Right lobe of liver (tissue), 6 donors: Measurements from ENCODE around the gene ITPKB. TPM values are rescaled to one million over a fixed set of nuclear protein-coding genes. Genes with fewer than 3 reads are reported as not detected.

Source experiments
- ATAC-seq, 4 donors: fragments of 200-7000 bp; cut with Tn5 transposase; one replicate each; pipeline ENCODE4 v1.9.1; 2020; ENCODE audit warnings: mild to moderate bottlenecking in 4 of 4, moderate library complexity in 4 of 4
- DNase-seq, 3 donors: peaks; one replicate each; pipeline ENCODE4 v3.0.0-alpha.2; 2020
- H3K27ac ChIP-seq, 3 donors: fragments of 200-600 bp; one replicate each; pipeline ENCODE4 v1.8.0; 2022
- H3K27me3 ChIP-seq, 2 donors: fragments of 200-600 bp; one replicate each; pipeline ENCODE4 v1.8.0; 2022
- H3K36me3 ChIP-seq, 4 donors: fragments of 200-600 bp; sonication (generic) in 1 of 4; one replicate each; pipeline versions ENCODE4 v1.5.1 to v1.8.0; 2017 to 2022; ENCODE audit warnings: control low read depth in 1 of 4
- H3K4me1 ChIP-seq, 4 donors: fragments of 200-600 bp; sonication (generic) in 1 of 4; one replicate each; pipeline versions ENCODE4 v1.5.1 to v1.8.0; 2017 to 2022; ENCODE audit warnings: control low read depth in 1 of 4
- H3K4me3 ChIP-seq, 3 donors: fragments of 200-600 bp; one replicate each; pipeline ENCODE4 v1.8.0; 2022
- H3K9me3 ChIP-seq, 4 donors: fragments of 200-600 bp; sonication (generic) in 1 of 4; one replicate each; pipeline versions ENCODE4 v1.5.1 to v1.8.0; 2017 to 2022; ENCODE audit warnings: control low read depth in 1 of 4
- CTCF ChIP-seq, 4 donors: fragments of 200-600 bp in 3 of 4; fragments of 450-650 bp in 1 of 4; IDR thresholded peaks; one replicate each; pipeline versions ENCODE4 v1.5.1 to v1.8.0; 2016 to 2022; ENCODE audit warnings: antibody characterized with exemption in 4 of 4, mild to moderate bottlenecking in 2 of 4
- POLR2A ChIP-seq: fragments of 450-650 bp; IDR thresholded peaks from one replicate; pipeline ENCODE4 v1.6.1; 2017; ENCODE audit warnings: antibody characterized with exemption, mild to moderate bottlenecking
- WGBS: methylation state at CpG from one replicate; pipeline ENCODE4 v1.1.6; 2018; ENCODE audit warnings: low coverage, low lambda C conversion rate; ENCODE audit not compliant: insufficient coverage; ENCODE audit errors: missing lambda C conversion rate; 5-methylcytosine and 5-hydroxymethylcytosine counted together
- intact Hi-C, 2 donors: fragments of 100-400 bp; cut with DNase I; formaldehyde crosslinking; loops; one replicate each; pipeline versions ENCODE4 v1.11.2 to v1.14.1; 2022
- total RNA-seq, 6 experiments: library from RNA; depleted of rRNA in 2 of 6; stranded (reverse); fragments of >200 nt in 2 of 6; fragmentation: NEBNext Ultra II Directional in 3 of 6; extraction: Animal tissue kit (Norgen Biotek cat#: 25700) in 3 of 6; gene quantifications; one replicate each; pipeline versions ENCODE4 v1.1.0 to v1.2.4, GENCODE V29; 2016 to 2023
- donor health status: DM: no; HTN: yes; CAD: no.
- donor health status: DM: no; HTN: no; CAD: no.
- donor health status: DM: no; HTN: no; CAD: no.
- donor health status: DM: no; HTN: yes; CAD: no.
- donor health status: DM: no; HTN: yes; CAD: no.

The ITPKB gene
- total RNA-seq, 6 experiments from 2014 or later = 2.1 to 4.1 (median 3.4) TPM

GRCh38 chr1:226611301-226611700, 127.8 kb downstream of the ITPKB start:
- intact Hi-C loops = no loop called here
- WGBS = 50% methylated on average over 4 of the region's 8 CpGs
- no peaks in the 10 kb centered on the region for H3K36me3 ChIP-seq
- no peak for TF ChIP-seq POLR2A
- no peak for TF ChIP-seq CTCF (IDR thresholded peaks at IDR 0.05)
- H3K4me1 ChIP-seq = no peaks in the 10 kb centered on the region
- no peak overlapping the region for H3K4me3 ChIP-seq
- DNase-seq (no peak), ATAC-seq (no peak)
- no peak overlapping the region for H3K27ac ChIP-seq
- H3K9me3 ChIP-seq = no peaks in the 10 kb centered on the region
- H3K27me3 ChIP-seq = no peaks in the 10 kb centered on the region

- WGBS = 53% methylated on average over 2 of the region's 7 CpGs
- Histone ChIP-seq H3K27me3 (no peaks in the 10 kb centered on the region), H3K4me3 (no peak overlapping the region), H3K27ac (no peak overlapping the region), H3K9me3 (no peaks in the 10 kb centered on the region), H3K36me3 (no peaks in the 10 kb centered on the region), H3K4me1 (no peaks in the 10 kb centered on the region)
- DNase-seq (no peak), ATAC-seq (no peak)
- intact Hi-C loops = no loop called here
- TF ChIP-seq POLR2A (no peak), CTCF (IDR thresholded peaks at IDR 0.05) (no peak)
Observed at GRCh38 chr1:226610671-226611070, 128.4 kb downstream of the ITPKB start.

- ATAC-seq = no peak
Observed at GRCh38 chr1:226609836-226610455, 129.1 kb downstream of the ITPKB start.

GRCh38 chr1:226608699-226609505, 130.2 kb downstream of the ITPKB start:
- no peak overlapping the region for H3K27ac ChIP-seq
- 65% methylated on average over 10 of the region's 18 CpGs for WGBS
- intact Hi-C loops = loop anchor here (10.0 kb wide), 1 partner anchor 184 kb away; no protein-coding TSS in a partner anchor
- H3K9me3 ChIP-seq = no peaks in the 10 kb centered on the region
- DNase-seq (peak; percentile 63 to 68 (median 65)), ATAC-seq (peak; percentile 77 to 91 (median 84))
- H3K4me3 ChIP-seq = no peak overlapping the region
- H3K36me3 ChIP-seq = no peaks in the 10 kb centered on the region
- H3K27me3 ChIP-seq = no peaks in the 10 kb centered on the region
- peak; percentile 60 to 90 (median 85) for TF ChIP-seq CTCF (IDR thresholded peaks at IDR 0.05)
- no peak for TF ChIP-seq POLR2A
- H3K4me1 ChIP-seq = no peaks in the 10 kb centered on the region

More at GRCh38 chr1:226609836-226610455, 129.1 kb downstream of the ITPKB start:
- DNase-seq = no peak
- TF ChIP-seq POLR2A (no peak), CTCF (IDR thresholded peaks at IDR 0.05) (no peak)
- Histone ChIP-seq H3K27me3 (no peaks in the 10 kb centered on the region), H3K27ac (no peak overlapping the region), H3K4me3 (no peak overlapping the region), H3K9me3 (no peaks in the 10 kb centered on the region), H3K36me3 (no peaks in the 10 kb centered on the region), H3K4me1 (no peaks in the 10 kb centered on the region)
- intact Hi-C loops = loop anchor here (10.0 kb wide), 1 partner anchor 185 kb away; no protein-coding TSS in a partner anchor
- 76% methylated on average over 3 of the region's 11 CpGs for WGBS
